Measurements from ENCODE around the gene ABCB6.

The ABCB6 gene

DNA sequence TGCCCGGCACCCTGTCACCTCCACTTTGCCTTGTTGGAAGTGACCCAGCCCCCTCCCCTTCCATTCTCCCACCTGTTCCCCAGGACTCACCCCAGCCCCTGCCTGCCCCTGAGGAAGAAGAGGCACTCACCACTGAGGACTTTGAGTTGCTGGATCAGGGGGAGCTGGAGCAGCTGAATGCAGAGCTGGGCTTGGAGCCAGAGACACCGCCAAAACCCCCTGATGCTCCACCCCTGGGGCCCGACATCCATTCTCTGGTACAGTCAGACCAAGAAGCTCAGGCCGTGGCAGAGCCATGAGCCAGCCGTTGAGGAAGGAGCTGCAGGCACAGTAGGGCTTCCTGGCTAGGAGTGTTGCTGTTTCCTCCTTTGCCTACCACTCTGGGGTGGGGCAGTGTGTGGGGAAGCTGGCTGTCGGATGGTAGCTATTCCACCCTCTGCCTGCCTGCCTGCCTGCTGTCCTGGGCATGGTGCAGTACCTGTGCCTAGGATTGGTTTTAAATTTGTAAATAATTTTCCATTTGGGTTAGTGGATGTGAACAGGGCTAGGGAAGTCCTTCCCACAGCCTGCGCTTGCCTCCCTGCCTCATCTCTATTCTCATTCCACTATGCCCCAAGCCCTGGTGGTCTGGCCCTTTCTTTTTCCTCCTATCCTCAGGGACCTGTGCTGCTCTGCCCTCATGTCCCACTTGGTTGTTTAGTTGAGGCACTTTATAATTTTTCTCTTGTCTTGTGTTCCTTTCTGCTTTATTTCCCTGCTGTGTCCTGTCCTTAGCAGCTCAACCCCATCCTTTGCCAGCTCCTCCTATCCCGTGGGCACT is 36.2 kb downstream of the ABCB6 start:
- DNase-seq = no peak

DNA sequence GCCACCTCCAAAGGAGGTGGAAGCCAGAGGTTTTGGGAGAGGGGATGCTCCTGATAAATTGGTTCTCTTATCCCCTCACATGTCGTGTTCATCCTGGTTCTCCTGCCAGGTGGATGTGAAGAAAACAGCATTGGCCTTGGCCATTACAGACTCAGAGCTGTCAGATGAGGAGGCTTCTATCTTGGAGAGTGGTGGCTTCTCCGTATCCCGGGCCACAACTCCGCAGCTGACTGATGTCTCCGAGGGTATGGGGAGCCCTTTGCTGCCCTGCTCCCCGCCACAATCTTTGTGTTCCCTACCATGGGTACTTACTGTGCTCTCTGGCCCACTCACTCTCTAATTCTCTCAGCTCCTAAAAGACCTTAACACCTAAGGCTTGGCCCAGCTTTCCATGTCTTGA is 37.2 kb downstream of the ABCB6 start:
- no peak for DNase-seq

DNA sequence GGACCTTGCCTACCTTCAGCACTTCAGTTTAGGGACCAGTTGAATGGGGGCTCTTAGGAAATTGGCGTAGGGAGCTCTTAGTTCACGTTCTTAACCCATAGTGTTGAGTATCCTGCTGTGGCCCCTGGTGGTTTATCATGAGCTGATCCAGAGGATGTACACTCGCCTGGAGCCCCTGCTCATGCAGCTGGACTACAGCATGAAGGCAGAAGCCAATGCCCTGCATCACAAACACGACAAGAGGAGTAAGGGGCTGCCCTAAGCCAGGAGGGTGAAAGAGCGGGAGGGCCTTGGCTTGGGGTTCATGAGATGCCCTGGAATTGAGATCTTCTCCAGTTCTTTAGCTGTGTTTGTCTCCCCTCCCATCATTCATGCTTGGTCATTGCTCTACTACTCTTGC is 37.8 kb downstream of the ABCB6 start:
- no peak for DNase-seq

DNA sequence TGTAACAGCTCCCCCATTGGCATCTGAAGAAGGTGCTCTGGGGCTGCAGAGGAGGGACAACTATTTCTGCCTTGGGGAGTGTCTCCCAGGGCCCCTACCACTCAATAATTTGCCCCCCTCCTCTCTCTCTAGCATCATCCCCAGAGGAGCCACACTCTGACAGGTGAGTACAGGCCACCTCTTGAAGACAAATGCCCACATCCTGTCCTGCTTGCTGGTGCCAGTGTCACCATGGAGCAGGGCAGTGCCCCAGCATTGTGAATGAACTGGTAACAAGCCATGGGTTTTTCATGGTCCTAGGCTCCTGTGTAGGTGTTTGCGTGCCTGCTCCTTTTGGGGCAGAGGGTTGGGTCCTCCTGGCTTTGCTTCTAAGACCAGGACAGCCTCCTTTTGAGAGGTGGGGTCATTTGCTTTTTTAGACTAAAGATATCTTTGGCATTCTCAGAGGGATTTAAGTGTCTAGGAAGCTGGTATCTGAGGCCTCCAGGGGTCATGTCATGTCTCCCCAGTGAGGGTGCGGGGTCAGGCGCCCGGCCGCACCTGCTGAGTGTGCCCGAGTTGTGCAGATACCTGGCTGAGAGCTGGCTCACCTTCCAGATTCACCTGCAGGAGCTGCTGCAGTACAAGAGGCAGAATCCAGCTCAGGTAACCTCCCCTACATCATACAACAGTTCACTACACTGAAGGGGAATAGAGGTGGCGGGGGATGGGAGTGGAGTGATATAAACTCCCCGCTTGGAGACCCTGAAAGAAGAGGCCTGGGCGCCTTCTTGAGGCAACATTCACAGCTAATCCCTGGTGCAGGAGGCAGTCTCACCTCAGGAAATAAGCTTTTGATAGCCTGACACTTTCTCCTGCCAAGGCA is 38.9 kb downstream of the ABCB6 start:
- no peak for DNase-seq

DNA sequence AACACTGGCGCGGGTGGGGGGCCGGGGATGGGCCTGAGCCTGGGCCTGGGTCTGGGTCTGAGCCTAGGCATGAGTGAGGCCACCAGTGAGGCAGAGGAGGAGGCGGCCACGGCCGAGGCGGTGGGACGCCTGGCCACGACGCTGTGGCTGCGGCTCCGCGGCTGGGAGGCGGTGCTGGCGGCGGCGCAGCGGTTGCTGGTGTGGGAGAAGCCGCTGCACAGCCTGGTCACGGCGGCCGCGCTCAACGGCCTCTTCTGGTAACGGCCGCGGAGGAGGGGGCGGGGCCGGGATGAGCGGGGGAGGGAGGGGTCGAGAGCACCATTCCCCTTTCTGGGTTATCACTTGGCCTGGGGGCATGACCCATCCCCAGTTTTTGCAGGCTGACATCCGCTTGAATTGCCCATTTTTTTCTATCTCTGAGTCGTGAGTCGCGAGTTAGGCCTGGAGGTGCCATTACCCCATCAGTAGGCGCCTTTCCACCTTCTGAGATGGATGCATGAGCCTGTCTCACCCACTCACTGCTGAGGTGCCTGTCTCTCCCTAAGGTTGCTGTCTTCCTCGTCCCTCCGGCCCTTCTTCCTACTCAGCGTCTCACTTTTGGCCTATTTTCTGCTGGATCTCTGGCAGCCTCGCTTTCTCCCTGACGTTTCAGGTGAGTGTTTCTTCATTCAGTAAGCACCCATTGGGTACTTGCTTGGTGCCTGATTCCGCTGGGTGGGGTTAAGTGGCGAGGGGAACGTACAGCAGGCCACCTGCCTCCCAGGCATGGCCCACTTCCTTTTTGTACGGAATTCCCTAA is 40.2 kb downstream of the ABCB6 start:
- DNase-seq = no peak

DNA sequence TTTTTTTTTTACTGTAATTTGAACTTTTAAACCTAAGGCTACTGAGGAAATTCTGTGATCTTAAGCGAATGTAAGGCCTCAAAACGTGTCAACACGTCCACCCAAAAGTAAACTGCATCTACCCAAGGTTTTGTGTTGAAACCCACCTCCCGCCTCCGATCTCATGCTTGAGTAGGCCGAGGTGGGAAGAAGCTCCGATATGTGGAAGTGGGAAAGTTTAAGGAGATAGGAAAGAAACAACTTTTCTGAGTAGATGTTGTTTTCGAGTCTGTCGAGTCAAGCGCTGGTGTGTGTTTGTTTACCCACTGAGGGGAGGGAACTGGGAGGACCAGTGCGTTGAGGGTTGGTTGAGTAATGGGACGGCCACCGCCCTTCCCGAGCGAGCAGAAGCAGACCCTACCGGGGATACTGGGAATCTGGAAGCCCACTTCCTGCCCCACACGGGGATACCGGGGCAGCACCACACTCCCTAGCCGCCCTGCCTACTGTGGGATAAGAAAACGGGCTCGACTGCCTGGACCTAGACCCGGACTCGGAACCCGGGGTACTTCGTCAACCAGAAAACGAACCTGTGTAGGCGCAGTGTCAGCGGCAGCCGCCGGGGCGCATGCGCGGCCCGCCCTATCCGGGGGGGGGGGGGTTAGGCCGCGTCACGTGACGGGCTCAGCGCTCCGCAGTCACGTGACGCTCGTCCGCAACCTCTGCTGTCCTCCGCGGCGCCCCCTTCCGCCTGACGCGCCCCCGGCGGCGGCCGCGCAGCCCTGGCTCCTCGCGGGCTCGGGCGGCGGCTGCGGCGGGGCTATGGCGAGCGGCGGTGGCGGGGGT is 41.0 kb downstream of the ABCB6 start, which contains the start of gene RETREG2:
RETREG2 (plus strand) TSS at position 724 of the 825 bp plus-strand sequence; CDS start at position 802, 78 bp downstream.
- DNase-seq = peak; percentile 84 to 89

DNA sequence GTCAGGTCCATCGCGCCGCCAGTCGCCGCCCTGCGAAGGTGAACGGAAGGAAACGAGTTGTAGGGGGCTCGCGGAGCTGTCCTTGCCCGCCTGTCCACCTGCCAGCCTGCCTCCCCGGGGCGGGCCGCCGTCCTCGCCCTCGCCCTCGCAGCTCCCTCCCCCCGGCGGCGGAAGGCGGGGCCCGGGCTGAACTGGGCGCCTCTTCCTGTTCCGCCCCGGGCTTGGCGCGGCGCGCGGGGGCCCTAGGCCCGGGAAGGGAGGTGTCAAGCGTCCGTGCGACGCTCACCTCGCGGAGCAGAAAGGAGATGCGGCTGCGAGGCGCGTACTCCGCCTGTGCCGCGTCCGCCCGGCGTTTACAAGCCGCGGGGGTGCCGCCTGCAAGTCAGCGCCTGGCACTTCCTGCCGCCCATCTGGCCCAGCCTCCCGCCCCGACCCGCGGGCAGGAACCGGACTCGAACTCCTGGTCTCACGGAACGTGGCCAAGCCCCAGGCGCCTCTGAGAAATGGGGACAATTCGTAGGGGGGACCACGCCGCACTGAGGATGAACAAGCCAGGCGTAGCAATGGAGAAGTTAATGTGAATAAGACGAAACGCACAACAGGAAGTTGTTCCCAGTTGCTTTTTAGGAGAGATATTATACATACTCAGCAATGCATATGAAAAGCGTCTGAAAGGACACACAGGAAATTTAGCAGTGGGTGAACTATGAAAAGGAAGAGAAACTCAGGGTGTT is 41.8 kb downstream of the ABCB6 start, which contains the start of gene CNPPD1:
CNPPD1 (minus strand) TSS at position 108 of the 734 bp plus-strand sequence; CDS start at position 11, 97 bp downstream.
- DNase-seq = peak; percentile 78 to 83

DNA sequence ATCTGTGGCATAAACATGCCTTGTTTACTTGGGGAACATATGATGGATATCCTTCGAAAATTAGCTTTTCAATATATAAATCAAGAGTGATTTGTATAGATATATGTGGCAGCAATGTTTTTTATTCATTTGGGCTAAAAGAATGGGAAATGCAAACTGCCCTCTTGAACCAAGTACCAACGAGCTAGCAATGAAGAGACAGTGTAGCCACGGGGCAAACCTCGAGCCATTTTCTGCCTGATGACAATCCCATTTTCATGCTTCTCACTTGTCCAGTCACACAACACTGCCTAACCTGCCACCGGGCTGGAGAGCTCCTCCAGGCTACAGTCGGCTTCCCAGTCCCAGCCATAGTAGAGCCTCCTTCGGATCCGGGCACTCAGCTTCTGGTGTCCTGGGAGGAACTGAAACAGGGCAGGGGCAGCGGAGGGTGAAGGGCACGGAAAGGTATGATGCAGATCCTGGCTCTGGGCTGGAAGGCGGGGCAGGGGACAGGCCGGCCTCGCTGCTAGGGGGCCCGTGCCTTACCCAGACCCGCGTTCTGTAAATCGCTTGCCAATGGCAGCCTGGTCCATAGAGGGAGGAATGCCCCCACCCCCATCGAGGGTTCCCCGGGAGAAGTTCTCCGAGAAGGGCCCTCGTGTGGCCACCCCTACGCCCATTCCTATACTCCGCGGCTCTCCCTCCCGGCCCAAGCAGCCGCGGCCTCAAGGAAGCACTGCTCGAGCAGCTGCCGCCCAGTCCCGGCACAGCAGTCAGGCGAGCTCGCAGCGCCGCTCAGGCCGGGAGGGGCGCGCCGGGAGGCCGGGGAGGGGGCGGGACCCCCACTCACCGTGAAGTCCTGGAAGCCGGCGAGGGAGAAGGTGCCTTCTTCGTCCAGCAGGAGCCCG is 42.6 kb downstream of the ABCB6 start:
- DNase-seq = no peak

DNA sequence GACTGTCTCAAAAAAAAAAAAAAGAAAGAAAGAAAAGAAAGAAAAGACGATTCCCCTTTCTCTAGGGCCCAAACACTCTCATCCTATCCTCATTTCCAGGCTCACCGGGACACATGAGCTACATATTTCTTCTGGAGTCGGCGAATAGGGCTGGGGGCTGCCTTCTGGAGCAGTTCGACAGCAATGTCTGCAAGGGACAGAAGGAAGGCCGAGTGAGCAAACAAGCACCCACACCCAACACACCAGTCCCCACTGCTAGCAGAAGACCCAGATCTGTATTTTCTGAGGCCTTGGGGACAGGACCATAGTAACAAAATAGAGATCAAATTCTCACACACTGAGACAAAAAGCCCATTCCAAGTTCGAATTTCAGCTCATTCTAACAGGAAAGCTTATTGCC is 43.3 kb downstream of the ABCB6 start:
- no peak for DNase-seq

DNA sequence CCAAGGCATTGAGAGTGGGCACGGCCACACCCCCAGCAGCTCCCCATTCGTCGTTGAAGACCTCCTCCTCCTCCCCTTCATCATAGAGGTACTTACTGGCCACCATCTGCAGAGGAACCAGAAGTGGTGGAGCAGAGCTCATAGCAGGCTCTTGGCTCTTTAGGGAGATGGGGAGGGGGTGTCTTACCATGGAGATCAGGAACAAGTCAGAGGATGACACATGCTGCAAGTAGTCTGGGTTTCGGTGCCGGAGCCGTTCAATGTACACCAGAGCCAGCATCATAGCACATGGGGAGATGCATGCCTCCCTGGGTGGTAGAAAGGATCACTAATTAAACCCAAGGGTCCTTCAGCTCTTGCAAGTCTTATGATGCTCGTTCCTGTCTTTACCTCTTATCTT is 44.0 kb downstream of the ABCB6 start:
- no peak for DNase-seq

DNA sequence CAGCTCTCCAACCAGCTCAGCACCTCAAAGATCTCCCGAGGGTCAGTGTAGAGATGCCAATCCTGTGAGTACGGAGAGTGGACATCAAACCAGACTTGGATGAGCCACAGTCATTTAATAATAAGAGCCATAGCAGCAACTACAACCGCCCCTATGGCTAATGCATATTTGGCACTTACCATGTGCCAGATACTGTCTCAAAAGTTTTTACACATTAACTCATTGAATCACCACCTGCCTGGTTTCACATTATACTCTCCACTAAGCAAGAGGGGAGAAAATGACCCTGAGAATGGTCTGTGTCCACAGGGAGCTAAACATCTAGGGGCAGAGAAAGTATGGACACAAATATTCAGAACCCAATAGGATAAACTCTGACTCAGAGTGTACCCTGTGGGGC is 44.6 kb downstream of the ABCB6 start:
- DNase-seq = no peak

DNA sequence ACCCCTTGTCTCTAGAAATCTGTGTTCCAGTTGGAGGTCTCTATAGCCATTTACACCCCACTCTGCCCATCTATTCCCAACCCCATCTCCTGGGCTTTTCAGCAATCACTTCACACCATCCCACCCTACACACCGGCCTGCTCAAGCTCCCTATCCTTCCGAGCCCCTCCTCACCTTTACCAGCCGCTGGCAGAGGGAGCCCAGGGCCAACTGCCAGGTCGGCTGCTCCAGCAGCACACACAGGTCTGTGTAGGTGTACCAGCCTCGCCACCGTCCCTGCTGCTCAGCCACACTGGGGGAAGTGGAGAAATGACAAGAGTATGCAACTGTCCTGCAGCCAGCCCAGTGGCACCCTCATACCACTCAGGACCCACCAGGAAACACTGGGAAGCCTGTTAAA is 45.6 kb downstream of the ABCB6 start:
- no peak for DNase-seq

DNA sequence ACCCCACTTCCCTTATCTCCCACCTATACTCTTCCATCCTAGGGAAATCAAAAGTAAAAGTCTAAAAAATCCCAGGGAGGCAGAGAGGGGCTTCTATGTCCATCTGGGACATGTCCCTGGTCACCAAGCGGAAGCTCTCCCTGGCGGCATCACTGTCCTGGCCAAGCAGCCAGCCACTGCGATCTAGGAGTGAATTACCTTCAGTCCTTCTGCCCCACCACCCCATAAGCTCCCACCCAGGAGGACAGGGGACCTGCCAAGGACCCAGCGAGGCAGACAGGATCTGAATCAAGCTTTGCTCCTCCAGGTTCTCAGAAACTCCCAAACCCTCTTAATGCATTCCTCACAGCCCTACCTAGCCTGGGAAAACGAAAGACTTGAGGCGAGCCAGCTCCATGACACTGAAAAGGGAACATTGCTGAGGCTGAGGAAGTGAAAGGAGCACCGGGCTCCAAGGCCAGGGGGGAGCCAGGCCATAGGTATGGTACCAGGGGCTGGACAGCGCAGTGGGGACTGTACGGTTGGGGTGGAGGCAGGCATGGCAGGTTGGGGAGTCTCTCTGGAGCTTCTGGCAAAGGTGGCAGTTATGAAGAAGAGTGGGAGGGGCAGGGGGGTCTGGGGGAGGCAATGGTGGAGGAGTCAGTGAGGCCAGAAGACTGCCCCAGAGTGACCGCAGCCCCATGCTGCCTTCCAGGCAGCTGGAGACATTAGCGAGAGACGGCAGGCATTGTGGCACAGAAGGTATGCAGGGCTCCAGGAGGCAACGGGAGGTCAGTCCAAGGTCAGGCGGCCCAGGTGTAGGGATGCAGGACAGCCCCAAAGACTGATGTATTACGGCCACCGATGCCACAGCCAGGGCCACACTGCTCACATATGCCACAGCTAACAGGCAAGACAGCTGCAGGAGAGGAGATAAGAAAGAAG is 46.3 kb downstream of the ABCB6 start:
- no peak for DNase-seq

DNA sequence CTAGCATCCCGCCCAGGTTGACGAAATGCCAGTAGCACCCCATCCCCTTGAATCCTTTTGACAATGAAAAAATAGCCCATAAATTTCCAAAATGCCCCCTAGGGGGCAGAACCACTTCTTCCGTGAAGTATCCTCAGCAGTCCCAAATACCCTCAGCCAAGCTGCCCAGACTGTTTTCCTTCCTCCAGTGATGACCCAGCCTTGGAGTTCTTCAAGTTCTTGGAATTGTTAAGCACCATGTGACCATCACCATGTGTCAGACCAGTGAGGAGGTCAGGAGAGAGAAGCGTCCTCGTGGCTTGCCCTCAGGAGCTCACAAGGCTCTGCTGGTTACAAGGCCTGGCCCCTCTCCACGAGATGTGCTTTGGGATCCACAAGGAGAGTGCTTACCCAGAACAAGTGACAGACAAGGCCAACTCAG is 47.5 kb downstream of the ABCB6 start:
- peak in 1 of 2 experiments; percentile 24 for DNase-seq

DNA sequence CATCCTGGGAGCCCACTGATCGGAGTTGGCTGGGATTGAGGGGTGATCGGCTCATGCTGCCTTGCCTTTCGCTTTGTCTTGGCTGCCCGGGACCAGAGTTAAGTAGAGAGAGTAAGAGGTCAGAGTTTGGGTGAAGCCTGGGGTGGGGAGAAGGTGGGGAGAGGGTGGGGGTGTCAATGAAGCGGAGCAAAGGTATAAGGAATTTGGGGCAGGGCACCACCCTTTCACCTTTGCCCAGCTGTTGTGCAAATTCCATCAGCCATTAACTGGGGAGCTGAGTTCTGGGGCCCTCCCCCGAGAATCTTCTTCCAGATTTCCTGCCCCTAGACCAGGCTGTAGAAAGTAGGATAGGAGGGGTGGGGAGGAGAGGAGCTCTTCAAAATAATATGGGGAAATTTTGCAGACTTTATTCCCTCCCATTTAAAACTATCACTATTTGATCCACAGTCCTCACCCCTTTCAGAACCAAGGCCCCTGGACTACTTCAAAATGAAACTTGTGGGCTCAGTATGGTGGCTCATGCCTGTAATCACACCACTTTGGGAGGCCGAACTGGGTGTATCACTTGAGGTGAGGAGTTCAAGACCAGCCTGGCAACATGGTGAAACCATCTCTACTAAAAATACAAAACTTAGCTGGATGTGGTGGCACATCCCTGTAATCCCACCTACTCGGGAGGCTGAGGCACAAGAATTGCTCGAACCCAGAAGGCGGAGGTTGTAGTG is 48.7 kb downstream of the ABCB6 start, which contains the start of gene SLC23A3:
SLC23A3 (minus strand) TSS at position 100 of the 725 bp plus-strand sequence; CDS start at position 55, 45 bp downstream.
- DNase-seq = no peak

DNA sequence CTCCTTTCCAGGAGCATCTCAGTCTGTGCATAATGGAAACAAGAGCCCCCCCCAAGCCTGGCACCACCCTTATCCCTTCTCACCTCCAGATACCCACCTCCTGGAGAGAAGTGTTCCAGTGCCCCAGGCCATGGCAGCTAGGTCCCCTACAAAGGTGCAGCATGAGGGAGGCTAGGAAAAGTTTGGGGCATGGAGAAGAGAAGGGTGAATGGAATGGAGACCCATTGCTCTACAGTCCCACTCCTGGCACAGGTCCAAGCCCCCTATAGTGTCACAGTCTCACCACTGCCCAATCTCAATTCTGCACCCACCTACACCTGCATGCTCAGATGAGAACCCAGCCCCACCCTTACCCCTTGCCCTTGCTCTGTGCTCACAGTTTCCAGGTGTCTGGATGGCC is 49.8 kb downstream of the ABCB6 start:
- DNase-seq = no peak

DNA sequence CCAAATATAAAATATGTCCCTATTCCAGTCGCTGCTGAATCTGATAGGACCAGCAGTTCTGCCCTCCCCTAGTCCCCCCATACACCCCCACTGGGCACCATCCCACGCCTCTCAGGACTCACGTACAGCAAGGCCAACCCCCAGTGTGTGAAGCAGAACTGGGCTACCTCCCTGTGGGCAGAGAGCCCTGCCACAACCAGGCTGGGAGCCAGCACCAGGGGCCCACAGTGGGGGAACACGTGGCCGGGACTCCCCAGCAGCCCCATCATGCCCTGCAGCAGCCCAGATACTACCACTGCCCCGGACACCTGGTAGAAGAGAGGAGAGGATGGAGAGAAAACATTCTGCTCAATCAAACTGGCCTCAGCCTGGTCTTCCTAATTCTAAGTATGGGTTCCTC is 50.2 kb downstream of the ABCB6 start:
- DNase-seq = no peak

DNA sequence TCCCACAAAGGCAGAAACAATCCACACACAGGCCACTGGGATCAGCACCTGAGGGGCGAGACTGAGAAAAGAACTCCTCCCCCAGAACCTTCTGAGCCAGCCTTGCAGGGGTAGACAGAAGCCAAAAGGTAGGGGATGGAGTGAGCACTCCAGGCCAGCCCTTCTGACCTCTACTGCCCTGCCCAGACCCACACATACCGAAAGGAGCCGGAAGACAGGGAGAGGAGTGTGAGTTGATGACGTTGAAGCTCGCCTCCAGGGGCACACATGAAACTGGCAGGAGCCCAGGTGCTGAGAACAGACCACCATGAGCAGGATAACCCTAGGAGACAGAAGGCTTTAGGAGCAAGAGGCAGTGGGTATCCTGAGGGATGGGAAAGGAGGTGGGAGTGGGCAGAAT is 50.8 kb downstream of the ABCB6 start:
- no peak for DNase-seq
